ENCODE measurements around the gene BMP4.

The BMP4 gene

DNA sequence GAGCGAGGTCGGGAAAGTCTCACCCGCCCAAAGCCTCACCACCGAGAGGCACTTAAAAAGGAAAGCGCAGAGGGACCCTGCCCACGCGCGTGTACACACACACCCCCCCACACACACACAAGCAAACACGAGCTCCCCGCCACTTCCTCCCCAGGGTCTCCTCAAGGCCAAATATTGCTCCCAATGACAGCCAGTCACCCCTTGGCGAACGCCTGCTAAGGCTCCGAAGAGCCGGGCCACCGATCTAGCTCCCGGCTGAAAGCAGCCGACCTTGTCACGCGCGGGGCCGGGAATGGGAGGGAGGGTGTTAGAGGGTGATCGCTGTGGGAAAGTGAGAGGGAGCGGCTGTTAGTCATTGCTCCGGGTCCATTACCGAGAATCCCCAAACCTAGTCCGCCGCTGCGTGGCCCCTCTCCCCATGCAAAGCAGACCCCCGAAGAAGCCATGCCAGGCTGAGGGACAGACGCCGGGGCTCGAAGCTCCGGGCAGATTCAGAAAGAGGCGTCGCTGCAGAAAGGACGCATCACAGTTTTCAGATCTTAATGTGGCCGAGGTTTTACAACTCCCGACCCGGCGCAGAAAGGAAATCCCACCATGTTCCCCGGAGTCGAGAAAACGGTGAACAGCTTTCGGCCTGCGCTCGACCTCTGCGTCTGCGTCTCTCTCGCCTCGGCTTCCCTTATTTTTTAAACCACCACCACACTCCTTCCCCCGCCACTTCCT lies 2.6 kb downstream of the BMP4 start:
- no peak overlapping the region for H3K9ac ChIP-seq
- H2AFZ ChIP-seq = peak overlapping the region; percentile 84
- H3K4me3 ChIP-seq (ENCODE audit: low read depth, low read length) = peak overlapping the region; percentile 55
- H3K27ac ChIP-seq = no peak overlapping the region
- TF ChIP-seq, protein P1, sequence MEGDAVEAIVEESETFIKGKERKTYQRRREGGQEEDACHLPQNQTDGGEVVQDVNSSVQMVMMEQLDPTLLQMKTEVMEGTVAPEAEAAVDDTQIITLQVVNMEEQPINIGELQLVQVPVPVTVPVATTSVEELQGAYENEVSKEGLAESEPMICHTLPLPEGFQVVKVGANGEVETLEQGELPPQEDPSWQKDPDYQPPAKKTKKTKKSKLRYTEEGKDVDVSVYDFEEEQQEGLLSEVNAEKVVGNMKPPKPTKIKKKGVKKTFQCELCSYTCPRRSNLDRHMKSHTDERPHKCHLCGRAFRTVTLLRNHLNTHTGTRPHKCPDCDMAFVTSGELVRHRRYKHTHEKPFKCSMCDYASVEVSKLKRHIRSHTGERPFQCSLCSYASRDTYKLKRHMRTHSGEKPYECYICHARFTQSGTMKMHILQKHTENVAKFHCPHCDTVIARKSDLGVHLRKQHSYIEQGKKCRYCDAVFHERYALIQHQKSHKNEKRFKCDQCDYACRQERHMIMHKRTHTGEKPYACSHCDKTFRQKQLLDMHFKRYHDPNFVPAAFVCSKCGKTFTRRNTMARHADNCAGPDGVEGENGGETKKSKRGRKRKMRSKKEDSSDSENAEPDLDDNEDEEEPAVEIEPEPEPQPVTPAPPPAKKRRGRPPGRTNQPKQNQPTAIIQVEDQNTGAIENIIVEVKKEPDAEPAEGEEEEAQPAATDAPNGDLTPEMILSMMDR (IDR thresholded peaks at IDR 0.05) = no peak
- H3K27me3 ChIP-seq (ENCODE audit: control insufficient read depth, insufficient read depth, low read length) = no peaks in the 10 kb centered on the region
- peaks cover 6% of the 10 kb centered on the region for H3K4me1 ChIP-seq
- no peaks in the 10 kb centered on the region for H3K9me3 ChIP-seq (ENCODE audit: control insufficient read depth, low read length)
- H3K79me2 ChIP-seq = no peaks in the 10 kb centered on the region
- H3K36me3 ChIP-seq (ENCODE audit: control insufficient read depth, insufficient read depth, low read length) = no peaks in the 10 kb centered on the region
- peak overlapping the region; percentile 84 for H3K4me2 ChIP-seq (ENCODE audit: low read length)

GRCh38 chr14:53953002-53953827 lies 3.4 kb downstream of the BMP4 start:
- Histone ChIP-seq H3K27ac (peak overlapping the region; percentile 24), H3K4me1 (peaks cover 6% of the 10 kb centered on the region), H3K4me3 (ENCODE audit: low read depth, low read length) (peak overlapping the region; percentile 55), H3K9ac (no peak overlapping the region), H3K9me3 (ENCODE audit: control insufficient read depth, low read length) (no peaks in the 10 kb centered on the region), H3K4me2 (ENCODE audit: low read length) (peak overlapping the region; percentile 84), H3K27me3 (ENCODE audit: control insufficient read depth, insufficient read depth, low read length) (no peaks in the 10 kb centered on the region), H3K79me2 (no peaks in the 10 kb centered on the region), H2AFZ (peak overlapping the region; percentile 84), H3K36me3 (ENCODE audit: control insufficient read depth, insufficient read depth, low read length) (no peaks in the 10 kb centered on the region)
- TF ChIP-seq, protein P1 (IDR thresholded peaks at IDR 0.05) = no peak

DNA sequence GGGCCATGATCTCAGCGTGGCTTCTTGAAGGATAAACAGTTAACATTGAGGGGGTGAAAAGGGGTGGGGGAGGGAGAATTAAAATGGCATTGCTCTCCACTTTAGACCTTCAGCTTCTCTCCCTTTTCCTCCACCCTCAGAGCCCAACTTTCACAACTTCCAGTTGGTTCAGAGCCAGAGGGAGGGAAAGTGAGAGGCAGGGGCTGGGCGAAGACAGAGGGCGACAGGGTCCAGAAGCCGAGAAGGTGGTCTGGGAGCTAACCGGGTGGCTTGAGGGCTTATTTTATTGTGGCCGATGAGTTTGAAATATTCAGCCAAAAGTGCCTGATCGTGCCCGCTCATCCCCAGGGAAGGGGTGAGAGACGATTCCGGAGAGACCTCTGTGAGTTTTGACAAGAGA lies 4.1 kb downstream of the BMP4 start:
- peaks cover 6% of the 10 kb centered on the region for H3K4me1 ChIP-seq
- H3K27ac ChIP-seq = peak overlapping the region; percentile 24
- TF ChIP-seq, protein P1 (IDR thresholded peaks at IDR 0.05) = no peak
- no peaks in the 10 kb centered on the region for H3K27me3 ChIP-seq (ENCODE audit: control insufficient read depth, insufficient read depth, low read length)
- H3K9me3 ChIP-seq (ENCODE audit: control insufficient read depth, low read length) = no peaks in the 10 kb centered on the region
- peak overlapping the region; percentile 84 for H3K4me2 ChIP-seq (ENCODE audit: low read length)
- no peak overlapping the region for H3K9ac ChIP-seq
- peak overlapping the region; percentile 84 for H2AFZ ChIP-seq
- H3K79me2 ChIP-seq = no peaks in the 10 kb centered on the region
- no peaks in the 10 kb centered on the region for H3K36me3 ChIP-seq (ENCODE audit: control insufficient read depth, insufficient read depth, low read length)
- H3K4me3 ChIP-seq (ENCODE audit: low read depth, low read length) = peak overlapping the region; percentile 48

- no peaks in the 10 kb centered on the region for H3K9me3 ChIP-seq (ENCODE audit: control insufficient read depth, low read length)
- no peaks in the 10 kb centered on the region for H3K79me2 ChIP-seq
- no peaks in the 10 kb centered on the region for H3K36me3 ChIP-seq (ENCODE audit: control insufficient read depth, insufficient read depth, low read length)
- H3K9ac ChIP-seq = no peak overlapping the region
- peak overlapping the region; percentile 84 for H2AFZ ChIP-seq
- no peaks in the 10 kb centered on the region for H3K27me3 ChIP-seq (ENCODE audit: control insufficient read depth, insufficient read depth, low read length)
- TF ChIP-seq, protein P1 (IDR thresholded peaks at IDR 0.05) = no peak
- H3K4me2 ChIP-seq (ENCODE audit: low read length) = peak overlapping the region; percentile 84
- H3K27ac ChIP-seq = no peak overlapping the region
- peaks cover 6% of the 10 kb centered on the region for H3K4me1 ChIP-seq
- peak overlapping the region; percentile 48 for H3K4me3 ChIP-seq (ENCODE audit: low read depth, low read length)
Measured at GRCh38 chr14:53951627-53952303, 4.9 kb downstream of the BMP4 start.

Measured in parathyroid adenoma (tissue), 2 donors.